GM19372 (cell line): Measurements from ENCODE around the gene UPB1.
"Not testable (repeated sequence)": the region's sequence is repeated elsewhere in the genome, so short reads cannot be mapped to it uniquely, and the experiment has no call there.

Experiments
- ATAC-seq: cut with Tn5 transposase; IDR thresholded peaks from one replicate; pipeline ENCODE4 v1.9.1; 2021; ENCODE audit warnings: mild to moderate bottlenecking, low read depth, moderate library complexity; ENCODE audit not compliant: unreplicated experiment

The UPB1 gene

GRCh38 chr22:24525416-24526037 is 30.4 kb downstream of the UPB1 start:
- ATAC-seq = peak; percentile 62

GRCh38 chr22:24526191-24526590 is 31.1 kb downstream of the UPB1 start:
- ATAC-seq = no peak

- ATAC-seq = no peak
Measured at GRCh38 chr22:24529898-24530297, 34.8 kb downstream of the UPB1 start.

GRCh38 chr22:24530968-24531367 is 35.8 kb downstream of the UPB1 start:
- ATAC-seq = not testable (repeated sequence)

GRCh38 chr22:24532075-24532474 is 36.9 kb downstream of the UPB1 start:
- no peak for ATAC-seq

- no peak for ATAC-seq
Measured at GRCh38 chr22:24535348-24535747, 40.2 kb downstream of the UPB1 start.

GRCh38 chr22:24536089-24536488 is 41.0 kb downstream of the UPB1 start:
- no peak for ATAC-seq

- no peak for ATAC-seq
Measured at GRCh38 chr22:24540470-24540869, 45.3 kb downstream of the UPB1 start.

GRCh38 chr22:24541681-24542515 is 46.8 kb downstream of the UPB1 start:
- ATAC-seq = no peak

- no peak for ATAC-seq
Measured at GRCh38 chr22:24542641-24543040, 47.5 kb downstream of the UPB1 start.

GRCh38 chr22:24543185-24543601 is 48.1 kb downstream of the UPB1 start:
- no peak for ATAC-seq

GRCh38 chr22:24543679-24544243 is 48.6 kb downstream of the UPB1 start:
- ATAC-seq = no peak

- ATAC-seq = no peak
Measured at GRCh38 chr22:24548812-24549211, 53.7 kb downstream of the UPB1 start.

- no peak for ATAC-seq
Measured at GRCh38 chr22:24550028-24550901, 55.1 kb downstream of the UPB1 start.

GRCh38 chr22:24550902-24551435 is 55.8 kb downstream of the UPB1 start:
- ATAC-seq = no peak

GRCh38 chr22:24552503-24553286 is 57.6 kb downstream of the UPB1 start:
- ATAC-seq = not testable (repeated sequence)

- ATAC-seq = no peak
Measured at GRCh38 chr22:24553597-24554312, 58.6 kb downstream of the UPB1 start.

- ATAC-seq = no peak
Measured at GRCh38 chr22:24554313-24555164, 59.4 kb downstream of the UPB1 start, which contains the start of gene GUCD1. TSS of gene GUCD1 (minus strand) at chr22:24555138. CDS start at chr22:24554991, 147 bp downstream.
